SH-SY5Y (cell line): ENCODE data around the gene ALOX12B.

Source experiments
- GATA2 ChIP-seq: IDR thresholded peaks from 2 replicates; pipeline ENCODE4 v1.6.1; 2011; ENCODE audit warnings: mild to moderate bottlenecking, low read depth, low read length
- GATA3 ChIP-seq: IDR thresholded peaks from 2 replicates; pipeline ENCODE4 v1.6.1; 2011; ENCODE audit warnings: low read depth, mild to moderate bottlenecking, low read length, moderate library complexity

- TF ChIP-seq GATA3 (no peak), GATA2 (peak; percentile 47; the same call in 1 of the 2 replicates)
Measured at GRCh38 chr17:8125154-8125946, 37.8 kb upstream of the ALOX12B start.
